VCaP (cell line): ENCODE results near the gene CDK3.

Experiments used
- H3K27ac ChIP-seq: fragments of 450-650 bp; 2 replicates; pipeline ENCODE4 v1.5.1; 2017
- TF ChIP-seq, protein P1 (sequence below): fragments of 450-650 bp; conservative IDR thresholded peaks from 2 replicates; pipeline ENCODE4 v1.5.1; 2017; ENCODE audit warnings: mild to moderate bottlenecking, moderate library complexity

The CDK3 gene

DNA sequence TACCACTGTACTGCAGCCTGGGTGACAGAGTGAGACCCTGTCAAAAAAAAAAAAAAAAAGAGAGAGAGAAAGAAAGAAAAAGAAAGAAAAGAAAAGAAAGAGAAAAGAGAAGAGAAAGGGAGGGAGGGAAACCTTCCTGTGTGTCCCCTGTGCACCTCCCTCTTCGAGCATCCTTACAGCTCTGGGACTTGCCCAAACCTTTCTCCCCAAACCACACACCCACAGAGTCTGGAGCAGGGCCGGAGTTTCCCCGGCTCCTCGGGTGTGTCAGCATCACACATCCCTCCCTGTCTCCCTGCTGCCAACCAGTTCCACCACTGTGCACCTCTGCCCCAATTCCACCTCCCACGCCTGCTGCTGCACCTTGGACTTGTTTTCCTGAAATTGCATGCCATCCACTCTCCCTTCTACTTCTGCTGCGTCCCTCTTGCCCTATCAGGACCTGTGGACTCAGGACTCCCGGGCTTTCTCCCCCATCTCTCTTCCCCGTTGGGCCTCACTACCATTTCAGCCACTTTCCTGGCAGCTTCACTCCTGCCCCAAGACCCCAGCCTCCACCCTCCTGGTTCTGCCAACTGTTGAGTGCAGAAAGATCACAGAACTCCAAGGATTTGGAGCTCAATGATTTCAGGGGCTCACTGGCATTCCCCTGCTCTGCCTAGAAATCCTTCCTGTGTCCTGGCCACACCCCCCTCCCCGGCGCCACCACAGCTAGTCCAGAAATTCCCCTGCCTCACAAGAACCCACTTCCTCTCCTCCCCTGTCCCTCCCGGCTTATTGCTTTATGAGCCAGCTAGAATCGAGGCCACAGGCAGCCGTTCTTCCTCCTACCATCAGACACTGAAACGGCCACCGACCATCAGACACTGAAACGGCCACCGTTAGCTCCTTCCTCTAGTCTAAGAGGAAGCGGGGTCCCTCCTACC, 3.7 kb upstream of the CDK3 start:
- TF ChIP-seq, protein P1, sequence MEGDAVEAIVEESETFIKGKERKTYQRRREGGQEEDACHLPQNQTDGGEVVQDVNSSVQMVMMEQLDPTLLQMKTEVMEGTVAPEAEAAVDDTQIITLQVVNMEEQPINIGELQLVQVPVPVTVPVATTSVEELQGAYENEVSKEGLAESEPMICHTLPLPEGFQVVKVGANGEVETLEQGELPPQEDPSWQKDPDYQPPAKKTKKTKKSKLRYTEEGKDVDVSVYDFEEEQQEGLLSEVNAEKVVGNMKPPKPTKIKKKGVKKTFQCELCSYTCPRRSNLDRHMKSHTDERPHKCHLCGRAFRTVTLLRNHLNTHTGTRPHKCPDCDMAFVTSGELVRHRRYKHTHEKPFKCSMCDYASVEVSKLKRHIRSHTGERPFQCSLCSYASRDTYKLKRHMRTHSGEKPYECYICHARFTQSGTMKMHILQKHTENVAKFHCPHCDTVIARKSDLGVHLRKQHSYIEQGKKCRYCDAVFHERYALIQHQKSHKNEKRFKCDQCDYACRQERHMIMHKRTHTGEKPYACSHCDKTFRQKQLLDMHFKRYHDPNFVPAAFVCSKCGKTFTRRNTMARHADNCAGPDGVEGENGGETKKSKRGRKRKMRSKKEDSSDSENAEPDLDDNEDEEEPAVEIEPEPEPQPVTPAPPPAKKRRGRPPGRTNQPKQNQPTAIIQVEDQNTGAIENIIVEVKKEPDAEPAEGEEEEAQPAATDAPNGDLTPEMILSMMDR: no peak
- no peak overlapping the region; the same call in 1 of the 2 replicates for H3K27ac ChIP-seq

DNA sequence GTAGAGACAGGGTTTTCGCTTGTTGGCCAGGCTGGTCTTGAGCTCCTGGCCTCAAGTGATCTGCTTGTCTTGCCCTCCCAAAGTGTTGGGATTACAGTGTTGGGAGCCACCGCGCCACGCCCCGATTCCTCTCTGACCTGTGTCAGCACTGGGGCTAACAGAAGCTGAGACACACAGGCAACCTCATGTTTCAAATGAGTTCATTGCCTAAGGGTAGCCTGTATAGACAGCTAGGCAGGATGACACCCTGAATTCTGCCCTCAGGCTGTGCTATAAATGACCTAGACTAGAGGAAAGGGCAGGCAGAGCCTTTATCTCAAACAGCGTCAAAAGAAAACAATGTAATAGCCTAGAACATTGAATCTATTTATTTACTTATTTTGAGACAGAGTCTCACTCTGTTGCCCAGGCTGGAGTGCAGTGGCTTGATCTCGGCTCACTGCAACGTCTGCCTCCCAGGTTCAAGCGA, 2.3 kb upstream of the CDK3 start:
- peak overlapping the region; percentile 85 for H3K27ac ChIP-seq
- TF ChIP-seq, protein P1: no peak

- peak overlapping the region; percentile 85 for H3K27ac ChIP-seq
- TF ChIP-seq, protein P1: peak; percentile 94
Measured at GRCh38 chr17:76000016-76000754, 470 bp upstream of the CDK3 start.

DNA sequence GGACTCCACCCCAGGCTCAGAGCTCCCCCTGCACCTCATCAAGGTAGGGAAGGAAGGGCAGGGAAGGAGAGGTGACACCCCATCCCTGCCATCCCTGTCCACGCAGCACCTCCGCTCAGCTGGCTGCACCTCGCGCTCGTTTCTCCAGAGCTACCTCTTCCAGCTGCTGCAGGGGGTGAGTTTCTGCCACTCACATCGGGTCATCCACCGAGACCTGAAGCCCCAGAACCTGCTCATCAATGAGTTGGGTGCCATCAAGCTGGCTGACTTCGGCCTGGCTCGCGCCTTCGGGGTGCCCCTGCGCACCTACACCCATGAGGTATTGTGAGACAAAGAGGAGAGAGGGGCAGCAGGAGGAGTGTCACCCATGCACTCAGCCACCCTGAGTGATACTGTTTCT, 1.4 kb downstream of the CDK3 start:
- no peak overlapping the region for H3K27ac ChIP-seq
- TF ChIP-seq, protein P1: no peak

DNA sequence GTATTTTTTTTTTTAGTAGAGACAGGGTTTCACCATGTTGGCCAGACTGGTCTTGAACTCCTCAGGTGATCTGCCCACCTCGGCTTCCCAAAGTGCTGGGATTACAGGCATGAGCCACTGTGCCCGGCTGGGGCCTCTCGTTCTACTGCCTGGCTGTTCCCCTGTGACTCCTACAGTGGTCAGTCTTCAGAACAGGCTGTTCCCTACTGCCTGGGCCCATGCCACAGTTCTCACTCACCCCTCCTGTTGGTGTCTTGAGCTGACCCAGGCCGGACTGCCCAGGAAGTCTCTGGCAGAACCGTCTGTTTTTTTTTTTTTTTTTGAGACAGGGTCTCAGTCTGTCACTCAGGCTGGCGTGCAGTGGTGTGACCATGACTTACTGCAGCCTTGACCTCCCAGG, 3.3 kb downstream of the CDK3 start:
- H3K27ac ChIP-seq: 0 out of 2 replicates have a peak overlapping the region, but pooled peaks have one; percentile 14
- TF ChIP-seq, protein P1: no peak

DNA sequence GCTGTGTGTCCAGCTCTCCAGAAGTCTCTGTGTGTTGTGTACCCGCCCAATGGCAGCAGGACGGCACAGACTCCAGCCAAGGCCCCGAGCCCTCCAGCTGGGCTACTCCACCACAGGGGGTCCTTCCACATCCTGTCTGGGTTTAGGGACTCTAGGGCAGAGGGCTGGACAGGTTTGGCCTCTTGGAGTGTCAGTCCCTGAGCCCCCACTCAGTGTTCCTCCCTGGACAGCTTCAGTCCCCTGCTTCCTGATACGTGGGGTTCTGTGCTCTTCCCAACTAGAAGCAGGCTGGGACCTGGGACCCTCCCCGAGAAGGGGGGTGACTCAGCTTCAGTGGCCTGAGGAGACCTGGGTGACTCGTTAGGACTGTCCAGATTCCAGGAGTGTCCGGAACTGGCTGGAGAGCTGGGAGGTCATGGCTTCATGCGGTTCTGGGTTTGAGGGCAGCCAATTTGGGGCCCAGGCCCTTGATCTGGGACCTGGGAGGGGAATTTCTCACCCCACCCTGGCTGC, 4.2 kb downstream of the CDK3 start:
- TF ChIP-seq, protein P1: no peak
- H3K27ac ChIP-seq: no peak overlapping the region
